ENCODE results near the gene NOS1AP. TPM values are rescaled to one million over a fixed set of nuclear protein-coding genes. Genes with fewer than 3 reads are reported as not detected.

Gene NOS1AP
- total and polyA plus RNA-seq, 2 donors from 2014 or later: 0.47 to 10.7 TPM

GRCh38 chr1:162111572-162111971 is 42.1 kb downstream of the NOS1AP start:
- H3K9ac ChIP-seq (ENCODE audit: low read length in 3 of 3): no peak overlapping the region
- FAIRE-seq (no peak), DNase-seq (no peak)
- H3K27me3 ChIP-seq (ENCODE audit: control insufficient read depth, insufficient read depth, low read length): no peaks in the 10 kb centered on the region
- no peak for TF ChIP-seq CTCF (IDR thresholded peaks at IDR 0.05; ENCODE audit: borderline replicate concordance, extremely low read depth, insufficient read depth)
- H3K36me3 ChIP-seq (ENCODE audit: control insufficient read depth in 2 of 3, insufficient read depth in 3 of 3, low read length in 3 of 3): no peaks in the 10 kb centered on the region
- no peak overlapping the region for H3K4me3 ChIP-seq (ENCODE audit: low read length in 3 of 3)
- H3K9me3 ChIP-seq (ENCODE audit: control insufficient read depth in 2 of 3, insufficient read depth in 1 of 3, low read length in 3 of 3): no peaks in the 10 kb centered on the region
- intact Hi-C loops (cut with DNase I): no loop called here
- no peak overlapping the region for H3K27ac ChIP-seq (ENCODE audit: low read depth in 2 of 2, low read length in 2 of 2)
- H3K4me1 ChIP-seq (ENCODE audit: control insufficient read depth in 2 of 3, insufficient read depth in 2 of 3, low read depth in 1 of 3, low read length in 3 of 3): peaks cover 0 to 3% (median 0%) of the 10 kb centered on the region in 3 donors

- Histone ChIP-seq H3K4me3 (ENCODE audit: low read length in 3 of 3) (no peak overlapping the region), H3K27me3 (ENCODE audit: control insufficient read depth, insufficient read depth, low read length) (no peaks in the 10 kb centered on the region), H3K27ac (ENCODE audit: low read depth in 2 of 2, low read length in 2 of 2) (no peak overlapping the region), H3K36me3 (ENCODE audit: control insufficient read depth in 2 of 3, insufficient read depth in 3 of 3, low read length in 3 of 3) (no peaks in the 10 kb centered on the region), H3K9ac (ENCODE audit: low read length in 3 of 3) (no peak overlapping the region), H3K4me1 (ENCODE audit: control insufficient read depth in 2 of 3, insufficient read depth in 2 of 3, low read depth in 1 of 3, low read length in 3 of 3) (peaks cover 0 to 3% (median 0%) of the 10 kb centered on the region in 3 donors), H3K9me3 (ENCODE audit: control insufficient read depth in 2 of 3, insufficient read depth in 1 of 3, low read length in 3 of 3) (no peaks in the 10 kb centered on the region)
- FAIRE-seq: no peak
- intact Hi-C loops (cut with DNase I): no loop called here
- DNase-seq: no peak
- no peak for TF ChIP-seq CTCF (IDR thresholded peaks at IDR 0.05; ENCODE audit: borderline replicate concordance, extremely low read depth, insufficient read depth)
Observed at GRCh38 chr1:162113419-162113818, 43.9 kb downstream of the NOS1AP start.

GRCh38 chr1:162117039-162117774 is 47.7 kb downstream of the NOS1AP start:
- no peaks in the 10 kb centered on the region for H3K36me3 ChIP-seq (ENCODE audit: control insufficient read depth in 2 of 3, insufficient read depth in 3 of 3, low read length in 3 of 3)
- TF ChIP-seq CTCF (IDR thresholded peaks at IDR 0.05; ENCODE audit: borderline replicate concordance, extremely low read depth, insufficient read depth): no peak
- no peak overlapping the region for H3K27ac ChIP-seq (ENCODE audit: low read depth in 2 of 2, low read length in 2 of 2)
- peaks cover 0 to 3% (median 0%) of the 10 kb centered on the region in 3 donors for H3K4me1 ChIP-seq (ENCODE audit: control insufficient read depth in 2 of 3, insufficient read depth in 2 of 3, low read depth in 1 of 3, low read length in 3 of 3)
- intact Hi-C loops (cut with DNase I): no loop called here
- FAIRE-seq (no peak), DNase-seq (no peak)
- H3K9me3 ChIP-seq (ENCODE audit: control insufficient read depth in 2 of 3, insufficient read depth in 1 of 3, low read length in 3 of 3): no peaks in the 10 kb centered on the region
- H3K9ac ChIP-seq (ENCODE audit: low read length in 3 of 3): no peak overlapping the region
- H3K4me3 ChIP-seq (ENCODE audit: low read length in 3 of 3): no peak overlapping the region
- H3K27me3 ChIP-seq (ENCODE audit: control insufficient read depth, insufficient read depth, low read length): no peaks in the 10 kb centered on the region
